GM18508 (cell line): Measurements from ENCODE around the gene KHDRBS2.

Source experiments
- ATAC-seq: cut with Tn5 transposase; IDR thresholded peaks from one replicate; pipeline ENCODE4 v1.9.1; 2021; ENCODE audit warnings: moderate number of reproducible peaks; ENCODE audit not compliant: insufficient read depth, unreplicated experiment

Gene KHDRBS2

GRCh38 chr6:61649845-61650244 lies 636.2 kb downstream of the KHDRBS2 start:
- ATAC-seq, result no peak

GRCh38 chr6:61640463-61640862 lies 645.6 kb downstream of the KHDRBS2 start:
- no peak for ATAC-seq
